Peyer's patch (tissue), 4 donors: ENCODE results near the gene CASZ1. TPM values are rescaled to one million over a fixed set of nuclear protein-coding genes. Genes with fewer than 3 reads are reported as not detected.

Experiments used
- DNase-seq, 3 donors: peaks; one replicate each; pipeline ENCODE4 v3.0.0-alpha.2; 2017 to 2019
- H3K27ac ChIP-seq, 4 donors: fragments of 200-600 bp; sonication (generic); one replicate each; pipeline ENCODE4 v1.5.1; 2016 to 2019
- H3K27me3 ChIP-seq, 2 donors: fragments of 200-600 bp; sonication (generic); one replicate each; pipeline ENCODE4 v1.5.1; 2019
- H3K36me3 ChIP-seq, 3 donors: fragments of 200-600 bp; sonication (generic); one replicate each; pipeline ENCODE4 v1.5.1; 2016 to 2019
- H3K4me1 ChIP-seq, 4 donors: fragments of 200-600 bp; sonication (generic); one replicate each; pipeline ENCODE4 v1.5.1; 2016 to 2019
- H3K4me3 ChIP-seq, 4 donors: fragments of 200-600 bp; sonication (generic); 1 replicate in 3 of 4; 2 replicates in 1 of 4; pipeline ENCODE4 v1.5.1; 2016 to 2019; ENCODE audit warnings: mild to moderate bottlenecking in 1 of 4
- H3K9me3 ChIP-seq, 4 donors: fragments of 200-600 bp; sonication (generic); one replicate each; pipeline ENCODE4 v1.5.1; 2016 to 2019; ENCODE audit warnings: mild to moderate bottlenecking in 1 of 4
- POLR2A ChIP-seq, 2 donors: fragments of 450-650 bp; IDR thresholded peaks; one replicate each; pipeline ENCODE4 v1.5.1; 2017; ENCODE audit warnings: antibody characterized with exemption in 2 of 2, mild to moderate bottlenecking in 2 of 2, moderate library complexity in 2 of 2
- total RNA-seq, 4 donors: library from RNA; depleted of rRNA; stranded (reverse); fragments of >200 nt; gene quantifications; one replicate each; pipeline ENCODE4 v1.1.0, GENCODE V29; 2016
- TF ChIP-seq, protein P1 (sequence below), 6 experiments: fragments of 450-650 bp in 4 of 6; fragments of 200-600 bp in 2 of 6; sonication (generic) in 1 of 6; IDR thresholded peaks; one replicate each; pipeline ENCODE4 v1.5.1; 2017 to 2019; ENCODE audit warnings: antibody characterized with exemption in 6 of 6, mild to moderate bottlenecking in 3 of 6, moderate library complexity in 1 of 6

The CASZ1 gene
- total RNA-seq, 4 donors from 2014 or later, result 87.5 to 165 (median 137) TPM

DNA sequence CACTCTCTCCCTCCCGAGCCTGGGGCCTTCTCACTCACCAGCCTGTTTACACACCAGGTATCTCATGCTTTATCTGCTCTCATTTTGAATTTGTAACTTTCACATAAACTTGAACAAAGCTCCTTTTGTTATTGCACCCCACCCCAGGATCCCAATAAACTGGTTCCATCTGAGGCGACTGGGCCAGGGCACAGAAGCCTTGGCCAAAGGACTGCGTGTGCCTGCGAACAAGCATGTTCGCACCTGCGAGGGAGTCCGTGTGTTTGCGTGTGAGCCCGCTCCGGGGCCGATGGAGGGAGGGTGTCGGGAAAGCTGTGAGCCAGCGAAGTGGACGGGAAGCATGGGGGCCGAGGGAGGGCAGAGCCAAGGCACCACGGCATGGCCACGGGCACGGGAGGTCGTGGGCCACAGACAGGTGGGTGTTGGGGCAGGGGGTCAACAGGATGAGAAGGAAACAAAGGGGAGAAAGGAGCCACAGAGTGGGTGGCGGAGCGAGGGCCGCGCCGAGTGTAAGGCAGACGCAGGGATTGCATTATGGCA lies 98.8 kb downstream of the CASZ1 start:
- TF ChIP-seq POLR2A (IDR thresholded peaks at IDR 0.05), result no peak
- TF ChIP-seq, protein P1, sequence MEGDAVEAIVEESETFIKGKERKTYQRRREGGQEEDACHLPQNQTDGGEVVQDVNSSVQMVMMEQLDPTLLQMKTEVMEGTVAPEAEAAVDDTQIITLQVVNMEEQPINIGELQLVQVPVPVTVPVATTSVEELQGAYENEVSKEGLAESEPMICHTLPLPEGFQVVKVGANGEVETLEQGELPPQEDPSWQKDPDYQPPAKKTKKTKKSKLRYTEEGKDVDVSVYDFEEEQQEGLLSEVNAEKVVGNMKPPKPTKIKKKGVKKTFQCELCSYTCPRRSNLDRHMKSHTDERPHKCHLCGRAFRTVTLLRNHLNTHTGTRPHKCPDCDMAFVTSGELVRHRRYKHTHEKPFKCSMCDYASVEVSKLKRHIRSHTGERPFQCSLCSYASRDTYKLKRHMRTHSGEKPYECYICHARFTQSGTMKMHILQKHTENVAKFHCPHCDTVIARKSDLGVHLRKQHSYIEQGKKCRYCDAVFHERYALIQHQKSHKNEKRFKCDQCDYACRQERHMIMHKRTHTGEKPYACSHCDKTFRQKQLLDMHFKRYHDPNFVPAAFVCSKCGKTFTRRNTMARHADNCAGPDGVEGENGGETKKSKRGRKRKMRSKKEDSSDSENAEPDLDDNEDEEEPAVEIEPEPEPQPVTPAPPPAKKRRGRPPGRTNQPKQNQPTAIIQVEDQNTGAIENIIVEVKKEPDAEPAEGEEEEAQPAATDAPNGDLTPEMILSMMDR (IDR thresholded peaks at IDR 0.05), result no peak
- Histone ChIP-seq H3K4me1 (peaks cover 0 to 20% (median 2%) of the 10 kb centered on the region in 4 donors), H3K4me3 (no peak overlapping the region), H3K36me3 (peaks cover 0 to 4% (median 0%) of the 10 kb centered on the region in 3 donors), H3K27me3 (no peaks in the 10 kb centered on the region), H3K27ac (no peak overlapping the region), H3K9me3 (no peaks in the 10 kb centered on the region)
- DNase-seq, result no peak

DNA sequence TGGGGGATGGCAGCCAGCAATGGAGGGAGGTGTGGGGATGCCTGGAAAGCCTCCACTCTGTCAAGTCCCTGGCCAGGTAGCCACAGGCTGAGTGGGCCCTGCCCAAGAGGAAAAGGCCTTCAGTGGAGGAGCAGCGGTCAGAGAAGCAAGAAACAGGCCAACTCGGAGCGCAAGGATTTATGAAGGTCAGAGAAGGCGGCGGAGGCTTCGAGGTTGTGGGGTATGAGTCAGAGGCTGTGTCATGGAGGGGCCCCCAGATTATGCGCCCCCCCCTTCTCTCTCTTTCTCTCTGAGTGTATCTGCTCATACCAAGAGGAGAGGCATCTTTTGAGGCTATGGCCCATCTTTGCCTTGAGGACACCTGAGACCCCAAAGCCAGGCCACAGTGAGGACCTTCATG lies 99.5 kb downstream of the CASZ1 start:
- Histone ChIP-seq H3K4me1 (peaks cover 0 to 27% (median 2%) of the 10 kb centered on the region in 4 donors), H3K27me3 (no peaks in the 10 kb centered on the region), H3K36me3 (peaks cover 0 to 4% (median 0%) of the 10 kb centered on the region in 3 donors), H3K27ac (no peak overlapping the region), H3K9me3 (no peaks in the 10 kb centered on the region), H3K4me3 (no peak overlapping the region)
- TF ChIP-seq, protein P1 (IDR thresholded peaks at IDR 0.05), result no peak
- TF ChIP-seq POLR2A (IDR thresholded peaks at IDR 0.05), result no peak
- DNase-seq, result no peak

DNA sequence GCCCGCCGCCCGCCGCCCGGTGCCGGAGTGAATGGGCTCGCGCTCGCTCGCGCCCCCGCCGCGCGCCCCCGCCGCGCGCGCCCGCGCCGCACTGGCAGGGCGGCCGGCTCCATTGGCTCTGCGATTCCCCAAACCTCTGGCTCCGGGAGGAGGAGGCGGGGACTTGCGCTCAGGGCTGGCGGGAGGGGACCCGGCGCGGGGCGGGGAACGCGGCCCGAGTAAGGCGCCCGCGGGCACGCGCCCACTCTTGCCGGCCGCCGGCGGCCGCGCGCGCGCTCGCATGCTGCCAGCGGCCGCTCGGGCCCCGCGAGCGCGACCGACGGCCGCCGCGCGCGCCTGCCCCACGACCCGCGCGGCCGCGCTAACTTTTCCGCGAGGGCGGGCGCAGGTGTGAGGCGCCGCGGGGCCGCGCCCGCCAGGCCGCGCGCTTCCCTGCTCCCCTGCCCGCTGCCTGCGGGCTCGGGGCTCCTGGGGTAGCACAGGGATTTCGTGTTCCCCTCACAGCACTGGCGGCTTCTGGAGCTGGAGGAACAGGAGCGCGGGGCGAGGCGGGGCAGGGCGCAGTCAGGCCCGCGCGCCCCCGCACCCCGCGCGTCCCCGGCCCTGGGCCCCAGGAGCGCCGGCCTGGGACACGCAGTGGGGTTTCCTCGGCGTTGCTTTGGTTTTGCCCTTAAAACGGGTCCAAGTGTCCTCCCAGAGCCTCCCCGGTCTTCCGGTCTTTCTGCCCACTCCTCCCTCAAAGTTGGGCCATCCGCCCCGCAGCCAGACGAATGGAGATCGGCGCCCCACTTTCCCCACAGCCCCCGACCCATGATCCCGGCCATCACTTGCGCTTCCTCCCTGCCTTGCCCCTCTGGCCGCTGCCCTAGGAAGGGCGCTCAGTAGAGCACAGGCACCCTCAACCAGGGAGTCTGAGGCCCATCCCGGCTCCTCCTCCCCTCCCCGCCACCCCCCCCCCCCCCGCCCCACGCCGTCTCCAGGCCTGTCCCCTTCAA lies 101.5 kb downstream of the CASZ1 start:
- no peak for TF ChIP-seq POLR2A (IDR thresholded peaks at IDR 0.05)
- TF ChIP-seq, protein P1 (IDR thresholded peaks at IDR 0.05), result no peak
- H3K27ac ChIP-seq, result peak overlapping the region; percentile 81 to 93 (median 89)
- peaks cover 0 to 47% (median 2%) of the 10 kb centered on the region in 4 donors for H3K4me1 ChIP-seq
- H3K4me3 ChIP-seq, result peak overlapping the region; percentile 54 to 92 (median 65)
- DNase-seq, result peak; percentile 71 to 94 (median 91)
- H3K27me3 ChIP-seq, result no peaks in the 10 kb centered on the region
- H3K9me3 ChIP-seq, result no peaks in the 10 kb centered on the region
- H3K36me3 ChIP-seq, result peaks cover 0 to 4% (median 0%) of the 10 kb centered on the region in 3 donors

DNA sequence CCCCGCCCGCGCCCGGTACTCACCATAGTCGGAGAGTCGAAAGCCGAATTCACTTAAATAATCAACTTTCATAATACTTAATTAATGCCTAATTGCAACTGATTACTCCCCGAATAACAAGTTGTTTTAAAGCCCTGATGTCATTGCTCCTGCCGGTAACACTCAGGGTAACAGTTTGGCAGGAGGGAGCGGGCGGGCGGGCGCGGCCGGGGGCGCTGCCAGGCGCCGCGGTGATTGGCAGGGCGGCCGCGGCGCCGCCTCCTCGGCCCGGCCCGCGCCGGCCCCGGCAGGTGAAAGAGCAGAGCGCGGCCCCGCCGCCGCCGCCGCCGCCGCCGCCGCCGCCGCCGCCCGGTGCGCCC lies 102.2 kb downstream of the CASZ1 start:
- Histone ChIP-seq H3K27me3 (no peaks in the 10 kb centered on the region), H3K27ac (peak overlapping the region; percentile 86 to 98 (median 93)), H3K36me3 (peaks cover 0 to 4% (median 0%) of the 10 kb centered on the region in 3 donors), H3K4me3 (peak overlapping the region; percentile 84 to 94 (median 92)), H3K9me3 (no peaks in the 10 kb centered on the region), H3K4me1 (peaks cover 0 to 54% (median 2%) of the 10 kb centered on the region in 4 donors)
- no peak for TF ChIP-seq POLR2A (IDR thresholded peaks at IDR 0.05)
- TF ChIP-seq, protein P1 (IDR thresholded peaks at IDR 0.05), result peak in 1 of 6 experiments; percentile 18
- DNase-seq, result peak in 1 of 3 donors; percentile 59

DNA sequence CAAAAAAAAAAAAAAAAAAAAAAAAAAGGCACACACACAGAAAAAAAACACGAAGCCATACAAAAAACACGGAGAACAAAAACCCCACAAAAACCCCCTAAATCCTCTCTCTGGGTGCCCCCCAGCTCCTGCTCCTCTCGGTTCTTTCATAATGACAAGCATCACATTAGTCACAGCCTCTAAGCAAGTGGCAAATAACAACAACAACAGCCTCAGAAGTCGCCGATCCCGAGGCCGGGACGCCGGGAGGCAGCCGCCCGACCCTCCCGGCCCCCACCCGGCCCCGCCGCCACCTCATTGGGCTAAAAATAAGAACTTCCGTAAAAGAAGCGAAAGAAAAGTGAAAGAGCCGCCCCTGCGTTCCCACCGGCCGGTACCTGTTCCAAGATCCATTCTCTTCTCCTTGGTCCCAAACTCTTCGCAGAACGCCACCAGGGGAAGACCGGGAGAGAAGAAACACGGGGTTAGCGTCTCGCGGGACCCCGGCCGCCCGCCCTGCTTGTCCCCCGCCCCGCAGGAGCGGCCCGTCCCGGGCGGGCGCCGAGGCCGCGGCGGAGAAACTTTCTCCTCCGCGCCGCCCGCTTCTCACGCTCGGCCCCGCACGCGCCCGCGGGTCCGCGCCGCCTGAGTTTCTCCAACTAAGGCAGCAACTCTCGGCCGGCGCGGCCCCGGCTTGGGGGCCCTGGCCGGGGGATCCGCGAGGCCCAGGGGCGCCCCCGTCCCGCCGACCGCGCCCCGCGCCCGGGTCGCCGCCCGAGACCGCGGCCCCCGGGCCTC lies 102.8 kb downstream of the CASZ1 start:
- Histone ChIP-seq H3K36me3 (peaks cover 0 to 2% (median 0%) of the 10 kb centered on the region in 3 donors), H3K27me3 (no peaks in the 10 kb centered on the region), H3K27ac (peak overlapping the region; percentile 86 to 98 (median 93)), H3K9me3 (no peaks in the 10 kb centered on the region), H3K4me3 (peak overlapping the region; percentile 84 to 94 (median 92)), H3K4me1 (peaks cover 0 to 59% (median 2%) of the 10 kb centered on the region in 4 donors)
- peak; percentile 66 to 76 (median 70) for DNase-seq
- TF ChIP-seq POLR2A (IDR thresholded peaks at IDR 0.05), result no peak
- TF ChIP-seq, protein P1 (IDR thresholded peaks at IDR 0.05), result no peak
